Esophagus squamous epithelium (tissue), 4 donors: ENCODE data around the gene EPAS1.

Experiments used
- CTCF ChIP-seq, 6 experiments: fragments of 450-650 bp in 4 of 6; fragments of 200-600 bp in 2 of 6; sonication (generic) in 2 of 6; IDR thresholded peaks; one replicate each; pipeline ENCODE4 v1.5.1; 2016 to 2019; ENCODE audit warnings: antibody characterized with exemption in 6 of 6, mild to moderate bottlenecking in 4 of 6, moderate library complexity in 4 of 6
- POLR2A ChIP-seq, 4 donors: fragments of 450-650 bp; IDR thresholded peaks; one replicate each; pipeline ENCODE4 v1.6.1; 2017; ENCODE audit warnings: antibody characterized with exemption in 4 of 4, mild to moderate bottlenecking in 4 of 4, moderate library complexity in 3 of 4

- TF ChIP-seq POLR2A (IDR thresholded peaks at IDR 0.05) (no peak), CTCF (IDR thresholded peaks at IDR 0.05) (no peak)
These were observed 32.1 kb downstream of the EPAS1 start for GRCh38 chr2:46329340-46329739.
